H4 (cell line): Measurements from ENCODE around the gene CLDN20. TPM values are rescaled to one million over a fixed set of nuclear protein-coding genes. Genes with fewer than 3 reads are reported as not detected.
A peak's percentile ranks its signal among the peaks of the same experiment; 100 is the strongest.

ENCODE experiments used
- DNase-seq: peaks from one replicate; pipeline ENCODE4 v3.0.0-alpha.2; 2015; ENCODE audit warnings: low spot score
- total RNA-seq: library from RNA; depleted of rRNA; stranded (reverse); fragments of >200 nt; shearing (Covaris generic); gene quantifications from 2 replicates; pipeline ENCODE4 v1.2.3, GENCODE V29; 2014

The CLDN20 gene
- total RNA-seq, 1 experiment from 2014 or later = not detected

GRCh38 chr6:155245193-155245592 lies 18.6 kb upstream of the CLDN20 start:
- DNase-seq = no peak

- DNase-seq = no peak
Observed at GRCh38 chr6:155245831-155246230, 18.0 kb upstream of the CLDN20 start.

- DNase-seq = no peak
Observed at GRCh38 chr6:155246825-155247224, 17.0 kb upstream of the CLDN20 start.

GRCh38 chr6:155247618-155248007 lies 16.2 kb upstream of the CLDN20 start:
- no peak for DNase-seq

GRCh38 chr6:155248008-155249001 lies 15.5 kb upstream of the CLDN20 start:
- peak; percentile 6 for DNase-seq

GRCh38 chr6:155250701-155251381 lies 13.0 kb upstream of the CLDN20 start:
- DNase-seq = no peak

GRCh38 chr6:155252581-155252980 lies 11.2 kb upstream of the CLDN20 start:
- no peak for DNase-seq

GRCh38 chr6:155253337-155253736 lies 10.5 kb upstream of the CLDN20 start:
- no peak for DNase-seq

- no peak for DNase-seq
Observed at GRCh38 chr6:155254139-155254538, 9.7 kb upstream of the CLDN20 start.

- no peak for DNase-seq
Observed at GRCh38 chr6:155256122-155256795, 7.6 kb upstream of the CLDN20 start.

GRCh38 chr6:155257796-155258195 lies 6.0 kb upstream of the CLDN20 start:
- no peak for DNase-seq

GRCh38 chr6:155259204-155259603 lies 4.6 kb upstream of the CLDN20 start:
- no peak for DNase-seq

- DNase-seq = no peak
Observed at GRCh38 chr6:155259897-155260296, 3.9 kb upstream of the CLDN20 start.

- DNase-seq = no peak
Observed at GRCh38 chr6:155260686-155261085, 3.1 kb upstream of the CLDN20 start.

GRCh38 chr6:155261111-155261900 lies 2.5 kb upstream of the CLDN20 start:
- no peak for DNase-seq

- DNase-seq = no peak
Observed at GRCh38 chr6:155262655-155263054, 1.2 kb upstream of the CLDN20 start.

- no peak for DNase-seq
Observed at GRCh38 chr6:155264693-155265320, 994 bp downstream of the CLDN20 start.

- DNase-seq = no peak
Observed at GRCh38 chr6:155265843-155266535, 2.2 kb downstream of the CLDN20 start.

GRCh38 chr6:155267411-155267810 lies 3.6 kb downstream of the CLDN20 start:
- no peak for DNase-seq

GRCh38 chr6:155268088-155268867 lies 4.5 kb downstream of the CLDN20 start:
- DNase-seq = peak; percentile 41
